ENCODE data around the gene SHISAL2A. TPM values are rescaled to one million over a fixed set of nuclear protein-coding genes. Genes with fewer than 3 reads are reported as not detected.

SHISAL2A gene
- total and polyA plus RNA-seq, 2 of the 4 experiments (the other 2 are of a cell fraction): not detected

DNA sequence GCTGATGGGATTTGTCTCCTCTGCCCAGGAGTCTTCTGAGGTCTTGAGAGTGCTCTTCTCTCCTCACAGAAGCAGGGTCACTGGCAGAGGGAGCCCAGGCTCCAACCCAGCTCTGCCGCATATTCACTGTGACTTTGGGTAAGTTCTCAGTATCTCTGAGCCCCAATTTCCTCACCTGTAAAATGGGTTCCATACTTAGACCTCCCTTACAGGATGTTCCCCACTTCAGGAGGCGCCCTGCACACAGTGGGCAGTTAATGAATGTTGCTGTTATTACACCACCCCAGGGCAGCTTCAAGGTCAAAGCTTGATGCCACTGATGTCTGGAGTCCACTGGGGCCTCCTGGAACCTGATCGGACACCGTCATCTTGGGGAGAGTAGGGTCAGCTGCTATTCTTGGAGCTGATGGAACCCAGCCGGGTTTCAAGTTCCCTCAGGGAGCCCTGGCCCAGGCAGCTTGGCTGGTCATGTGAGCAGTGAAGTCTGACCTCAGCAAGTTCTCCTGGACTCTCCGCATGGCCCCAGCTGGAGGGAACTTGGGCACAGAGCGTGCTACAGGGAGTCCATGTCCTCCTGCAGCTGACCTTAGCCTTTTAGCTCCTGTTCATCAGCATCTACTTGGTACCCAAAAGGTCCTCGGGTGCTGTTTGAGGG lies 43.4 kb downstream of the SHISAL2A start:
- Histone ChIP-seq H3K4me3 (ENCODE audit: insufficient read depth, low read depth, low read length) (no peak overlapping the region), H4K91ac (ENCODE audit: insufficient read depth, low read depth, low read length) (no peak overlapping the region), H3K4me1 (ENCODE audit: control insufficient read depth, insufficient read depth, low read length) (peaks cover 9% of the 10 kb centered on the region), H3K79me1 (ENCODE audit: low read depth in 1 of 2, low read length in 2 of 2) (no peaks in the 10 kb centered on the region), H3K14ac (replicated peaks; ENCODE audit: low read depth, low read length) (no peak overlapping the region), H3K27ac (ENCODE audit: insufficient read depth, low read length) (no peak overlapping the region), H3K56ac (ENCODE audit: extremely low read depth, insufficient read depth, low read length) (no peak overlapping the region), H2AK5ac (ENCODE audit: low read depth, low read length) (no peak overlapping the region), H4K20me1 (ENCODE audit: insufficient read depth, low read length) (no peaks in the 10 kb centered on the region), H3K4me2 (ENCODE audit: low read depth, low read length) (no peak overlapping the region), H2BK120ac (ENCODE audit: low read depth, low read length) (no peak overlapping the region), H2BK20ac (ENCODE audit: low read depth, low read length) (no peak overlapping the region), H3K27me3 (ENCODE audit: control insufficient read depth, insufficient read depth, low read length) (no peaks in the 10 kb centered on the region), H2AK9ac (replicated peaks; ENCODE audit: low read depth, low read length, poor library complexity) (no peak overlapping the region), H4K8ac (ENCODE audit: low read depth in 2 of 2, low read length in 2 of 2) (no peak overlapping the region), H4K5ac (ENCODE audit: low read depth, low read length) (no peak overlapping the region), H3K9ac (ENCODE audit: low read depth, low read length) (no peak overlapping the region), H2AFZ (replicated peaks; ENCODE audit: low read length, poor library complexity) (no peak overlapping the region), H2BK15ac (ENCODE audit: low read depth, low read length) (no peak overlapping the region), H2BK5ac (ENCODE audit: low read depth, low read length, poor library complexity, severe bottlenecking) (no peak overlapping the region), H3K23ac (ENCODE audit: low read depth, low read length) (no peak overlapping the region), H3K4ac (ENCODE audit: low read depth, low read length) (no peak overlapping the region), H3K36me3 (ENCODE audit: control insufficient read depth, insufficient read depth, low read length) (no peaks in the 10 kb centered on the region), H3K9me1 (ENCODE audit: insufficient read depth, low read length) (no peaks in the 10 kb centered on the region), H3K9me3 (ENCODE audit: control insufficient read depth, insufficient read depth, low read length) (no peaks in the 10 kb centered on the region), H3K18ac (ENCODE audit: low read depth, low read length) (no peak overlapping the region)
- intact Hi-C loops (cut with micrococcal nuclease) (no loop called here), in situ Hi-C loops (cut with MboI; ENCODE audit: low sequenced_read_pairs) (no loop called here), dilution Hi-C loops (cut with HindIII; ENCODE audit: low sequenced_read_pairs, unreplicated experiment) (no loop called here)
- no TSS peak for BruUV-seq (replicated peaks)
- ChIA-PET POLR2A (ENCODE audit: unreplicated experiment) (no interaction called here), CTCF (no interaction called here)
- WGBS, 2 experiments (ENCODE audit: extremely low coverage in 2 of 2, insufficient read length in 1 of 2): 82% methylated on average over 3 of the region's 8 CpGs; no CpG with 5 or more reads in 1 of the 2 experiments
- DNase-seq (no peak), ATAC-seq (ENCODE audit: low read depth) (no peak)
- no peak for TF ChIP-seq CHD1 (IDR thresholded peaks at IDR 0.05; ENCODE audit: low read depth, low read length)
- no peak for TF ChIP-seq FOS (IDR thresholded peaks at IDR 0.05; ENCODE audit: low read depth, low read length)
- no peak for TF ChIP-seq MXI1 (IDR thresholded peaks at IDR 0.05; ENCODE audit: borderline replicate concordance, low read depth, low read length)
- no peak for TF ChIP-seq SMC3 (IDR thresholded peaks at IDR 0.05; ENCODE audit: low read depth, low read length)
